ENCODE data around the gene TSPAN33. TPM values are rescaled to one million over a fixed set of nuclear protein-coding genes. Genes with fewer than 3 reads are reported as not detected.

TSPAN33 gene
- total and polyA plus RNA-seq, 9 of the 15 experiments (the other 6 are each of a cell fraction or from before 2014, with no cell fraction given), result 0.03 to 1.5 (median 0.23) TPM; not detected in 2

DNA sequence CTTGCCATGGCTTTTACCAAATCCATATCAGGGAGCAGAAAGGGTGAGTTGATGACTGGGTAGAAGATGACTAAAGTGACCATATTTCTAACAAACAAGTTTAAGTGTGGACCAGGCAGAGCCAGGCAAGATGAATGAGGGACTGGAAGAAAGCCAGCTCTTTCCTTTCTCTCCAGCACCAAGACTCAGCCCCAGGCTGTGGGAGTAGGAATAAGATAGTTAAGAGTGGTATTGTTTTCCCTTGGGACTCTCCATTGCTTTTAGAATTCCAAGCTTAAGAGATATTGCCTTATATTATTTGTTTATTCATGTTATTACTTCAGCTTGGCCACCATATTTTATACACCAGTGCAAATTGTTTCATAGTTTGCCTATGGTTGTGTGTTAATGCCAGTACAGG lies 28.8 kb upstream of the TSPAN33 start:
- ChIA-PET CTCF (ENCODE audit: low intra/inter-chr PET ratio) (no interaction called here), POLR2A (interaction anchor here (2.0 kb wide), 1 partner anchor 10 kb away, joined by 8 read pairs; no protein-coding TSS in a partner anchor)
- H3K9me3 ChIP-seq (replicated peaks; ENCODE audit: control insufficient read depth, insufficient read depth, low read depth, low read length), result no peaks in the 10 kb centered on the region
- BruUV-seq (replicated peaks), result no TSS peak
- no peaks in the 10 kb centered on the region for H3K79me2 ChIP-seq (ENCODE audit: control insufficient read depth, insufficient read depth, low read length)
- H2AFZ ChIP-seq (ENCODE audit: low read depth, low read length), result no peak overlapping the region
- intact Hi-C loops (cut with micrococcal nuclease), result no loop called here
- peaks cover 0 to 5% of the 10 kb centered on the region in 2 experiments; a peak in 4 of 5 replicates for H3K4me1 ChIP-seq (replicated peaks in 1 of 2; ENCODE audit: control insufficient read depth in 2 of 2, insufficient read depth in 2 of 2, low read length in 2 of 2)
- no peak overlapping the region for H3K27ac ChIP-seq (ENCODE audit: extremely low read depth, low read depth, low read length)
- no peak overlapping the region for H3K4me2 ChIP-seq (ENCODE audit: insufficient read depth, low read length)
- H4K20me1 ChIP-seq (replicated peaks; ENCODE audit: control insufficient read depth, insufficient read depth, low read length), result no peaks in the 10 kb centered on the region
- H3K9ac ChIP-seq (ENCODE audit: insufficient read depth in 1 of 2, low read depth in 2 of 2, low read length in 2 of 2), result no peak overlapping the region
- TF ChIP-seq ELF2 (CRISPR knock-in tag; IDR thresholded peaks at IDR 0.05), result no peak
- no peak for TF ChIP-seq ZNF766 (CRISPR knock-in tag; conservative IDR thresholded peaks at IDR 0.05)
- TF ChIP-seq ZNF707 (CRISPR knock-in tag; conservative IDR thresholded peaks at IDR 0.05), result no peak
- no peak for TF ChIP-seq DDX20 (tag; IDR thresholded peaks at IDR 0.05; ENCODE audit: low read depth)
- TF ChIP-seq, protein P1, sequence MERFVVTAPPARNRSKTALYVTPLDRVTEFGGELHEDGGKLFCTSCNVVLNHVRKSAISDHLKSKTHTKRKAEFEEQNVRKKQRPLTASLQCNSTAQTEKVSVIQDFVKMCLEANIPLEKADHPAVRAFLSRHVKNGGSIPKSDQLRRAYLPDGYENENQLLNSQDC (CRISPR knock-in tag; IDR thresholded peaks at IDR 0.05), result no peak
- no peak for TF ChIP-seq ZNF586 (CRISPR knock-in tag; conservative IDR thresholded peaks at IDR 0.05)
- TF ChIP-seq, protein P2, sequence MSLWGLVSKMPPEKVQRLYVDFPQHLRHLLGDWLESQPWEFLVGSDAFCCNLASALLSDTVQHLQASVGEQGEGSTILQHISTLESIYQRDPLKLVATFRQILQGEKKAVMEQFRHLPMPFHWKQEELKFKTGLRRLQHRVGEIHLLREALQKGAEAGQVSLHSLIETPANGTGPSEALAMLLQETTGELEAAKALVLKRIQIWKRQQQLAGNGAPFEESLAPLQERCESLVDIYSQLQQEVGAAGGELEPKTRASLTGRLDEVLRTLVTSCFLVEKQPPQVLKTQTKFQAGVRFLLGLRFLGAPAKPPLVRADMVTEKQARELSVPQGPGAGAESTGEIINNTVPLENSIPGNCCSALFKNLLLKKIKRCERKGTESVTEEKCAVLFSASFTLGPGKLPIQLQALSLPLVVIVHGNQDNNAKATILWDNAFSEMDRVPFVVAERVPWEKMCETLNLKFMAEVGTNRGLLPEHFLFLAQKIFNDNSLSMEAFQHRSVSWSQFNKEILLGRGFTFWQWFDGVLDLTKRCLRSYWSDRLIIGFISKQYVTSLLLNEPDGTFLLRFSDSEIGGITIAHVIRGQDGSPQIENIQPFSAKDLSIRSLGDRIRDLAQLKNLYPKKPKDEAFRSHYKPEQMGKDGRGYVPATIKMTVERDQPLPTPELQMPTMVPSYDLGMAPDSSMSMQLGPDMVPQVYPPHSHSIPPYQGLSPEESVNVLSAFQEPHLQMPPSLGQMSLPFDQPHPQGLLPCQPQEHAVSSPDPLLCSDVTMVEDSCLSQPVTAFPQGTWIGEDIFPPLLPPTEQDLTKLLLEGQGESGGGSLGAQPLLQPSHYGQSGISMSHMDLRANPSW (CRISPR knock-in tag; IDR thresholded peaks at IDR 0.05), result no peak
- TF ChIP-seq, protein P3, sequence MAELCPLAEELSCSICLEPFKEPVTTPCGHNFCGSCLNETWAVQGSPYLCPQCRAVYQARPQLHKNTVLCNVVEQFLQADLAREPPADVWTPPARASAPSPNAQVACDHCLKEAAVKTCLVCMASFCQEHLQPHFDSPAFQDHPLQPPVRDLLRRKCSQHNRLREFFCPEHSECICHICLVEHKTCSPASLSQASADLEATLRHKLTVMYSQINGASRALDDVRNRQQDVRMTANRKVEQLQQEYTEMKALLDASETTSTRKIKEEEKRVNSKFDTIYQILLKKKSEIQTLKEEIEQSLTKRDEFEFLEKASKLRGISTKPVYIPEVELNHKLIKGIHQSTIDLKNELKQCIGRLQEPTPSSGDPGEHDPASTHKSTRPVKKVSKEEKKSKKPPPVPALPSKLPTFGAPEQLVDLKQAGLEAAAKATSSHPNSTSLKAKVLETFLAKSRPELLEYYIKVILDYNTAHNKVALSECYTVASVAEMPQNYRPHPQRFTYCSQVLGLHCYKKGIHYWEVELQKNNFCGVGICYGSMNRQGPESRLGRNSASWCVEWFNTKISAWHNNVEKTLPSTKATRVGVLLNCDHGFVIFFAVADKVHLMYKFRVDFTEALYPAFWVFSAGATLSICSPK (IDR thresholded peaks at IDR 0.05; ENCODE audit: borderline replicate concordance), result no peak
- no peak for TF ChIP-seq SAP30 (IDR thresholded peaks at IDR 0.05; ENCODE audit: borderline replicate concordance, insufficient read depth, low read depth, low read length, poor library complexity, severe bottlenecking)
- no peak for TF ChIP-seq NONO (IDR thresholded peaks at IDR 0.05; ENCODE audit: low read depth in 2 of 2, low read length in 1 of 2)
- TF ChIP-seq NFE2 (IDR thresholded peaks at IDR 0.05; ENCODE audit: low read depth), result no peak
- no peak for TF ChIP-seq SOX6 (IDR thresholded peaks at IDR 0.05)
- no peak for TF ChIP-seq NFATC3 (IDR thresholded peaks at IDR 0.05)
- TF ChIP-seq CCAR2 (IDR thresholded peaks at IDR 0.05; ENCODE audit: low read depth, low read length), result no peak
- no peak for TF ChIP-seq ZC3H11A (IDR thresholded peaks at IDR 0.05; ENCODE audit: low read depth, low read length)
- no peak for DNase-seq (ENCODE audit: extremely low read depth in 1 of 4, low spot score in 3 of 4)
- no peak for FAIRE-seq
- H3K27me3 ChIP-seq (ENCODE audit: control insufficient read depth in 2 of 2, insufficient read depth in 2 of 2, low read length in 2 of 2), result no peaks in the 10 kb centered on the region; a peak in 2 of 5 replicates
- no peak overlapping the region for H3K4me3 ChIP-seq
- no peak for ATAC-seq
- H3K36me3 ChIP-seq (ENCODE audit: control insufficient read depth, insufficient read depth, low read length), result no peaks in the 10 kb centered on the region
- H3K9me1 ChIP-seq (ENCODE audit: control insufficient read depth, insufficient read depth, low read length), result no peaks in the 10 kb centered on the region
- in situ Hi-C loops (cut with MboI), result no loop called here

All from K562 (cell line).